ENCODE measurements around the gene TOE1.

- no peak for TF ChIP-seq CTCF (IDR thresholded peaks at IDR 0.05)
- no peak for TF ChIP-seq POLR2A (IDR thresholded peaks at IDR 0.05)
- no peak for TF ChIP-seq EP300 (IDR thresholded peaks at IDR 0.05)
- no peak for TF ChIP-seq POLR2AphosphoS5 (IDR thresholded peaks at IDR 0.05)
Measured at GRCh38 chr1:45383191-45383590, 43.2 kb downstream of the TOE1 start.

Measured in upper lobe of left lung (tissue), 4 donors.